Measurements from ENCODE around the gene ZNF511. TPM values are rescaled to one million over a fixed set of nuclear protein-coding genes. Genes with fewer than 3 reads are reported as not detected.
A peak's percentile ranks its signal among the peaks of the same experiment; 100 is the strongest.

Gene ZNF511
- total RNA-seq, 4 donors from 2014 or later = 29.3 to 44.8 (median 35.0) TPM

DNA sequence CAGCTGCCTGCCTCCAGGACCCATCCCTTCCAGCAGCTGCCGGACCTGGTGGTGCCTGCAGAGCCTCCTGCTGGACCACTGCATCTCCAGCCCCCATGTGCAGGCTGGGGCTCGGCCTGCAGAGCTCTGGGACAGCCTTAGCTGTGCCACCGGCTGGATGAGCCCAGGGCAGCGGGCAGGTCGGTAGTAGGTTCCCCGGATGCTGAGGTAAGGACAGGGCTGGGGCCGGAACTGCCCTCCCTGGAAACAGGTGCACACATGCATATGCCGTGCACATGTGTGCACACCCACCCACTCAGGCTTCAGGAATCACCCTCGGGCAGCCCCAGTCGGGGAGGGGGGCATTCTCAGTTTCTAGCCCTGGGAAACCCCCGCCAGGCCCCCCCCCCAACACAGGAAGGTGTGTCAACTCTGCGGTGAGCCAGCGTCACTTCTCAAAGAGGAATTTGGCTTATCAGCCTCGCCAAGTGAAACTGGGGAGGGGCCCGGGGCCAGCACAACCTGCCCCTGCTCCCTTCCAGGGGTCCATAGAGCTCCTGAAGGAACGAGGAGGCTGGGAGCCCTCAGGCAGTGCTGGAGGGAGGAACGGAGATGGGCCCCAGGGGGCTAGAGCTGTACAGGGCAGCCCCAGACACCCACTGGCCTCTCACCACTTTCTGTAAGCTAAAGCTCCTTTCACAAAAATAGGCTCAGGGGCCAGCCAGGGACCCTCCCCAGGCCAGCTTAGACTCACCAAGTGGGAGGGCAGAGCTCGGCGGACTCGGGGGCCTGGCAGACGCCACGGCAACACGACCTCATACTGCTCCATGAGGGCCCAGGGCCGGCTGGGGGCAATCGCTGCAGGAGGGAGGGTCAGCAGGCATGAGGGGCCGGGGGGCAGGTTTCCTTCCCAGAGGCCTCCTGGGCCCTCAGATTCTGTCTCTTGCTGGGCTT lies 33.7 kb upstream of the ZNF511 start:
- Histone ChIP-seq H3K27me3 (peaks cover 0 to 33% of the 10 kb centered on the region in 2 donors), H3K9me3 (no peaks in the 10 kb centered on the region), H3K4me1 (peaks cover 0 to 43% (median 17%) of the 10 kb centered on the region in 4 donors), H3K36me3 (peaks cover 0 to 58% (median 0%) of the 10 kb centered on the region in 3 donors), H3K27ac (peak overlapping the region in 1 of 4 donors; percentile 37), H3K4me3 (peak overlapping the region in 1 of 4 donors; percentile 41)
- DNase-seq (ENCODE audit: low spot score in 2 of 2) = no peak
- 32 to 43% methylated on average over 20 to 22 of the region's 26 CpGs for WGBS, 2 donors
- TF ChIP-seq EP300 (IDR thresholded peaks at IDR 0.05) (no peak), POLR2A (IDR thresholded peaks at IDR 0.05) (no peak)
- TF ChIP-seq, protein P1, sequence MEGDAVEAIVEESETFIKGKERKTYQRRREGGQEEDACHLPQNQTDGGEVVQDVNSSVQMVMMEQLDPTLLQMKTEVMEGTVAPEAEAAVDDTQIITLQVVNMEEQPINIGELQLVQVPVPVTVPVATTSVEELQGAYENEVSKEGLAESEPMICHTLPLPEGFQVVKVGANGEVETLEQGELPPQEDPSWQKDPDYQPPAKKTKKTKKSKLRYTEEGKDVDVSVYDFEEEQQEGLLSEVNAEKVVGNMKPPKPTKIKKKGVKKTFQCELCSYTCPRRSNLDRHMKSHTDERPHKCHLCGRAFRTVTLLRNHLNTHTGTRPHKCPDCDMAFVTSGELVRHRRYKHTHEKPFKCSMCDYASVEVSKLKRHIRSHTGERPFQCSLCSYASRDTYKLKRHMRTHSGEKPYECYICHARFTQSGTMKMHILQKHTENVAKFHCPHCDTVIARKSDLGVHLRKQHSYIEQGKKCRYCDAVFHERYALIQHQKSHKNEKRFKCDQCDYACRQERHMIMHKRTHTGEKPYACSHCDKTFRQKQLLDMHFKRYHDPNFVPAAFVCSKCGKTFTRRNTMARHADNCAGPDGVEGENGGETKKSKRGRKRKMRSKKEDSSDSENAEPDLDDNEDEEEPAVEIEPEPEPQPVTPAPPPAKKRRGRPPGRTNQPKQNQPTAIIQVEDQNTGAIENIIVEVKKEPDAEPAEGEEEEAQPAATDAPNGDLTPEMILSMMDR (IDR thresholded peaks at IDR 0.05) = no peak

GRCh38 chr10:133275684-133276092 lies 33.0 kb upstream of the ZNF511 start:
- no peak for DNase-seq (ENCODE audit: low spot score in 2 of 2)
- Histone ChIP-seq H3K4me1 (peaks cover 0 to 43% (median 17%) of the 10 kb centered on the region in 4 donors), H3K36me3 (peaks cover 0 to 58% (median 0%) of the 10 kb centered on the region in 3 donors), H3K27me3 (peaks cover 0 to 33% of the 10 kb centered on the region in 2 donors), H3K9me3 (no peaks in the 10 kb centered on the region), H3K4me3 (peak overlapping the region in 2 of 4 donors; percentile 31 to 41), H3K27ac (peak overlapping the region in 1 of 4 donors; percentile 38)
- TF ChIP-seq POLR2A (IDR thresholded peaks at IDR 0.05) = no peak
- TF ChIP-seq, protein P1 (IDR thresholded peaks at IDR 0.05) = no peak
- no peak for TF ChIP-seq EP300 (IDR thresholded peaks at IDR 0.05)
- WGBS, 2 donors = 13 to 25% methylated on average over 6 to 12 of the region's 12 CpGs

DNA sequence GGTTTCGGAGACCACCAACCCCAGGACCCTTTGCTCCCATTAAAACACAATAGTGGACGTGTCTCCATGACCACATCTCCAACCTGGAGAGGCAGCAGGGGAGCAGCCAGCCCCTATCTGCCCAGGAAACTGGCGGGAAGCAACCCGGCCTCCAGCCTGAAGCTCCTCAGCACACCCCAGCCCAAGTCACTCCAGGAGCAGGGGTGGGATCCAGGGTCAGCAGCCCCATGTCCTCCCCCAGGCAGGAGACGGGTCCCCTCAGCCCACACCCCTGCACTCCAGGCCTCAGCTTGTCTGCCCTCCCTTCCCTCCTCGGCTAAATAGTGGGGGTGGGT lies 32.6 kb upstream of the ZNF511 start:
- Histone ChIP-seq H3K4me3 (peak overlapping the region in 2 of 4 donors; percentile 31 to 41), H3K9me3 (no peaks in the 10 kb centered on the region), H3K4me1 (peaks cover 0 to 43% (median 17%) of the 10 kb centered on the region in 4 donors), H3K27me3 (peaks cover 0 to 33% of the 10 kb centered on the region in 2 donors), H3K27ac (peak overlapping the region in 1 of 4 donors; percentile 38), H3K36me3 (peaks cover 0 to 58% (median 0%) of the 10 kb centered on the region in 3 donors)
- TF ChIP-seq EP300 (IDR thresholded peaks at IDR 0.05) = no peak
- TF ChIP-seq, protein P1 (IDR thresholded peaks at IDR 0.05) = no peak
- no peak for TF ChIP-seq POLR2A (IDR thresholded peaks at IDR 0.05)
- WGBS, 2 donors = 15 to 18% methylated on average over 6 of the region's 6 CpGs
- no peak for DNase-seq (ENCODE audit: low spot score in 2 of 2)

GRCh38 chr10:133276435-133277201 lies 32.1 kb upstream of the ZNF511 start, which contains the start of gene ADAM8:
Gene ADAM8, minus strand, starts transcription at chr10:133276868. Its CDS starts 51 bp downstream, at chr10:133276817.
- Histone ChIP-seq H3K27ac (peak within 1 kb of the TSS in 2 of 4 donors; percentile 10 to 38), H3K36me3 (peaks cover 0 to 58% (median 0%) of the 10 kb centered on the region in 3 donors), H3K27me3 (peaks cover 0 to 33% of the 10 kb centered on the region in 2 donors), H3K9me3 (no peaks in the 10 kb centered on the region), H3K4me1 (peaks cover 0 to 43% (median 17%) of the 10 kb centered on the region in 4 donors), H3K4me3 (peak within 1 kb of the TSS in 2 of 4 donors; percentile 31 to 41)
- 4 to 13% methylated on average over 16 to 34 of the region's 63 CpGs for WGBS, 2 donors
- no peak for DNase-seq (ENCODE audit: low spot score in 2 of 2)
- TF ChIP-seq EP300 (IDR thresholded peaks at IDR 0.05) (no peak), POLR2A (IDR thresholded peaks at IDR 0.05) (no peak)
- TF ChIP-seq, protein P1 (IDR thresholded peaks at IDR 0.05) = no peak

Data from tibial nerve (tissue), 4 donors.